GM12865 (cell line): ENCODE data around the gene NR4A3.
"Not testable (repeated sequence)": the region's sequence is repeated elsewhere in the genome, so short reads cannot be mapped to it uniquely, and the experiment has no call there.

Experiments
- DNase-seq: peaks from one replicate; pipeline ENCODE4 v3.0.0; 2010; ENCODE audit warnings: low read depth
- H3K4me3 ChIP-seq: 2 replicates; pipeline ENCODE4 v1.5.1; 2011; ENCODE audit warnings: mild to moderate bottlenecking, low read depth, low read length, control low read depth
- CTCF ChIP-seq: IDR thresholded peaks from 2 replicates; pipeline ENCODE4 v1.5.1; 2011; ENCODE audit warnings: low read length, control low read depth, low read depth, inconsistent platforms; ENCODE audit not compliant: insufficient read depth; ENCODE audit errors: missing control alignments

Gene NR4A3

GRCh38 chr9:99821396-99822108 is at the start of gene NR4A3:
TSS of gene NR4A3 (plus strand) at chr9:99821885. CDS start at chr9:99828043, 6,158 bp downstream.
- peak; percentile 88 for DNase-seq
- TF ChIP-seq CTCF, result peak; percentile 13
- peak within 1 kb of the TSS; percentile 70 for H3K4me3 ChIP-seq

GRCh38 chr9:99773468-99774138 is 48.1 kb upstream of the NR4A3 start:
- TF ChIP-seq CTCF, result no peak
- H3K4me3 ChIP-seq, result no peak overlapping the region
- DNase-seq, result no peak

GRCh38 chr9:99778308-99778707 is 43.4 kb upstream of the NR4A3 start:
- DNase-seq, result peak; percentile 3
- H3K4me3 ChIP-seq, result no peak overlapping the region
- no peak for TF ChIP-seq CTCF

- DNase-seq, result no peak
- no peak overlapping the region for H3K4me3 ChIP-seq
- no peak for TF ChIP-seq CTCF
Measured at GRCh38 chr9:99778836-99779235, 42.8 kb upstream of the NR4A3 start.

- TF ChIP-seq CTCF, result no peak
Measured at GRCh38 chr9:99779277-99779676, 42.4 kb upstream of the NR4A3 start.

GRCh38 chr9:99782349-99782748 is 39.3 kb upstream of the NR4A3 start:
- not testable (repeated sequence) for H3K4me3 ChIP-seq, DNase-seq

More at GRCh38 chr9:99779277-99779676, 42.4 kb upstream of the NR4A3 start:
- no peak overlapping the region for H3K4me3 ChIP-seq
- no peak for DNase-seq

- no peak for TF ChIP-seq CTCF
- DNase-seq, result peak; percentile 30
- no peak overlapping the region for H3K4me3 ChIP-seq
Measured at GRCh38 chr9:99782962-99783718, 38.5 kb upstream of the NR4A3 start.
